Chondrocyte (in vitro differentiated cells): ENCODE measurements around the gene UBASH3B. TPM values are rescaled to one million over a fixed set of nuclear protein-coding genes. Genes with fewer than 3 reads are reported as not detected.

Source experiments
- DNase-seq: peaks from one replicate; pipeline ENCODE4 v3.0.0; 2021; ENCODE audit warnings: mixed read lengths, low spot score
- H3K27ac Mint-ChIP-seq: one replicate; pipeline ENCODE4 v1.8.0; 2021; ENCODE audit warnings: mild to moderate bottlenecking, moderate library complexity, mixed read lengths; ENCODE audit not compliant: unreplicated experiment
- H3K27me3 Mint-ChIP-seq: 2 replicates; pipeline ENCODE4 v1.8.0; 2021; ENCODE audit warnings: low read depth, mixed read lengths
- H3K36me3 Mint-ChIP-seq: 2 replicates; pipeline ENCODE4 v1.8.0; 2021; ENCODE audit warnings: low read depth, mixed read lengths
- H3K4me1 Mint-ChIP-seq: 2 replicates; pipeline ENCODE4 v1.8.0; 2021; ENCODE audit warnings: low read depth, mild to moderate bottlenecking, mixed read lengths
- H3K4me3 Mint-ChIP-seq: one replicate; pipeline ENCODE4 v1.8.0; 2021; ENCODE audit warnings: mild to moderate bottlenecking, moderate library complexity, mixed read lengths; ENCODE audit not compliant: unreplicated experiment
- H3K9me3 Mint-ChIP-seq: 2 replicates; pipeline ENCODE4 v1.8.0; 2021; ENCODE audit warnings: low read depth, mixed read lengths
- total RNA-seq: library from RNA; stranded (reverse); gene quantifications from 3 replicates; pipeline ENCODE4 v1.2.1, GENCODE V29; 2021
- TF ChIP-seq, protein P1 (sequence below): fragments of 200-600 bp; sonication (generic); IDR thresholded peaks from 2 replicates; pipeline ENCODE4 v1.5.0; 2021; ENCODE audit warnings: antibody characterized with exemption, mild to moderate bottlenecking, moderate library complexity

Gene UBASH3B
- total RNA-seq, 1 donor from 2014 or later = 14.4 TPM

DNA sequence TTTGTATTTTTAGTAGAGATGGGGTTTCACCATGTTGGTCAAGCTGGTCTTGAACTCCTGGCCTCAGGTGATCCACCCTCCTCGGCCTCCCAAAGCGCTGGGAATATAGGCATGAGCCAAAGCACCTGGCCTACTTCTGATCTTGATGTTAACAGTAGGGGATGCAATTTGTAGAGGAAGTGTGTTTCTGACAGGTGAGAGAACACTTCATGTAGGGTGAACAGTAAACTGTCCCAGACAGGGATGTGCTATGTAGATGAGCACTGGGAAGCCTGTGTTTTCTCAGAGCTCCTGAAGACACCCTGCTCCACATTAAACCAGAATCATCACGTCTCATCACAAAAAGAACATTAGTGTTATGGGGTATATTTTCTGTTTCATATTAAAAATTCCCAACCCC lies 45.1 kb downstream of the UBASH3B start:
- no peak for DNase-seq
- Mint-ChIP-seq H3K4me1 (no peaks in the 10 kb centered on the region), H3K4me3 (no peak overlapping the region), H3K36me3 (no peaks in the 10 kb centered on the region), H3K9me3 (no peaks in the 10 kb centered on the region), H3K27me3 (no peaks in the 10 kb centered on the region), H3K27ac (no peak overlapping the region)
- TF ChIP-seq, protein P1, sequence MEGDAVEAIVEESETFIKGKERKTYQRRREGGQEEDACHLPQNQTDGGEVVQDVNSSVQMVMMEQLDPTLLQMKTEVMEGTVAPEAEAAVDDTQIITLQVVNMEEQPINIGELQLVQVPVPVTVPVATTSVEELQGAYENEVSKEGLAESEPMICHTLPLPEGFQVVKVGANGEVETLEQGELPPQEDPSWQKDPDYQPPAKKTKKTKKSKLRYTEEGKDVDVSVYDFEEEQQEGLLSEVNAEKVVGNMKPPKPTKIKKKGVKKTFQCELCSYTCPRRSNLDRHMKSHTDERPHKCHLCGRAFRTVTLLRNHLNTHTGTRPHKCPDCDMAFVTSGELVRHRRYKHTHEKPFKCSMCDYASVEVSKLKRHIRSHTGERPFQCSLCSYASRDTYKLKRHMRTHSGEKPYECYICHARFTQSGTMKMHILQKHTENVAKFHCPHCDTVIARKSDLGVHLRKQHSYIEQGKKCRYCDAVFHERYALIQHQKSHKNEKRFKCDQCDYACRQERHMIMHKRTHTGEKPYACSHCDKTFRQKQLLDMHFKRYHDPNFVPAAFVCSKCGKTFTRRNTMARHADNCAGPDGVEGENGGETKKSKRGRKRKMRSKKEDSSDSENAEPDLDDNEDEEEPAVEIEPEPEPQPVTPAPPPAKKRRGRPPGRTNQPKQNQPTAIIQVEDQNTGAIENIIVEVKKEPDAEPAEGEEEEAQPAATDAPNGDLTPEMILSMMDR = no peak

DNA sequence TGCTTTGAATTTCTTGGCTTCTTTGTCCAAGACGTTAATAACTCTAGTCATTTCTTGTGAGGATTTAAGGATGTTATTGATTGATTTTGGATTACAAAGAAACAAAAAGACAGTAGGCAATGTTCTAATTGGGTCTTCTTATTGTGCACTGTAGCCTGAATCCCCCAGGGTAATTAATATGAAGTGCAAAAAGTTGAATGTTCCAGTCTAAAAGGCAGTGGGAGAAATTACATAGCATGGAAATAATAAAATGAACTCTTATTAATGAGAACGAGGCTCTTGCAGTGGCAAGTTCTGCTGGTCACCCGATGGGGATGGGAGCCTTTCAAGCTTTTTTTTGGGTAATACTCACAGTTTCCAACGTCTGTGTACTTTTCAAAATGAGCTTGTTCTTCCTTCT lies 45.6 kb downstream of the UBASH3B start:
- Mint-ChIP-seq H3K27ac (no peak overlapping the region), H3K27me3 (no peaks in the 10 kb centered on the region)
- TF ChIP-seq, protein P1 = no peak

DNA sequence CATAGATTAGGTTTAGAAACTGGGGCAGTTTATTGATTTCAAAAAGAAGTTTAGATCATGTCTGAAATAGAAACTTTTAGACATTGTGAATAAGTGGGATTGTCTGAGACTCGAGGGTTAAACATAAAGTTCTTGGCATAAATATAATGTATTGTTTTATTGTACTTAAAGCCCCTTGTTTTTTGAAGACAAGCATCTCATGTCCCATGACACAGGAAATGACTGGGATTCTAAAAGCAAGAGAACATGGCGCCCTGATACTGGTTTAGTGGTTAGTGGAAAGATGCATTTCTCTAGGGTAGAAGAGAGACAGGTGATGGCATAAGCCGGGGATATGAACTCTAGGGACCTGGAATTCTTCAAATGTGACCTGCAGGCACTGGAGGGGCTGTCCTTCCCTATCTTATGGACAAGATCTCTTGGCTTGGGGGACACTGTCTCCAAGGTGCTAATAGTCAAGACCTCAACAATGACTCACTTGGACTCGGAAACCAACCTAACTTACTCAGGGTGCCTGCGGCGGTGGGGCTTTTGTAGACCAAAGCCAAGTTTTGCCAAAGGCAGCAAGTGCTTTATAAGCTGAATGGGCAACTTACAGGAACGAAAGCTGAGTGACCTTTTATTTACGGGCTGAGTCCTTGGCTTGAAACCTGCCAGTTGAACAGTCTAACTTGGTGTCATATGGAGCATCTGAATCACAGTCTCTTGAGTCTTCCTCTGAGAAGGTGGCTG lies 48.2 kb downstream of the UBASH3B start:
- H3K27ac Mint-ChIP-seq = no peak overlapping the region
- H3K36me3 Mint-ChIP-seq = no peaks in the 10 kb centered on the region
- no peak for DNase-seq
- H3K4me1 Mint-ChIP-seq = peaks cover 16% of the 10 kb centered on the region
- no peaks in the 10 kb centered on the region for H3K9me3 Mint-ChIP-seq
- no peak overlapping the region for H3K4me3 Mint-ChIP-seq
- TF ChIP-seq, protein P1 = no peak
- no peaks in the 10 kb centered on the region for H3K27me3 Mint-ChIP-seq

More for the DNA sequence above, 45.6 kb downstream of the UBASH3B start:
- no peak for DNase-seq
- H3K36me3 Mint-ChIP-seq = no peaks in the 10 kb centered on the region
- H3K4me3 Mint-ChIP-seq = no peak overlapping the region
- H3K4me1 Mint-ChIP-seq = no peaks in the 10 kb centered on the region
- H3K9me3 Mint-ChIP-seq = no peaks in the 10 kb centered on the region

DNA sequence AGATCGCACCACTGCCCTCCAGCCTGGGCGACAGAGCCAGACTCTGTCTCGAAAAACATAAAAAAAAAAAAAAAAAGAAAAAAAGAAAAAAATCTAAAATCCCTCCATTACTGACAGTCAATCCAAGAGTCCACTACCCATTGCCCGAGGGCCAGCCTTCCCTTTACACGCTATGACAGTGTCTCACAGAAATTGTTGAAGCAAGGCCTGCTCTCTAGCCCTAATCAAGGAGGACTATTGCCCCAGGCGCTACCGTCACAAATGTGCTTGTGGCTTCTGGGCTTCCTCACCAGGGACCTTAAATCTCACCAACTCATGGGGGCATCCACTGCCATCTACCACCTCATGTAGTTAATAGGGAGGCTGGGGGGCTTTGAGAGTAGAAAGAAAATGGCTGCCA lies 49.9 kb downstream of the UBASH3B start:
- Mint-ChIP-seq H3K9me3 (no peaks in the 10 kb centered on the region), H3K4me1 (peaks cover 33% of the 10 kb centered on the region), H3K27ac (no peak overlapping the region), H3K27me3 (no peaks in the 10 kb centered on the region), H3K4me3 (no peak overlapping the region), H3K36me3 (no peaks in the 10 kb centered on the region)
- DNase-seq = no peak
- TF ChIP-seq, protein P1 = no peak

DNA sequence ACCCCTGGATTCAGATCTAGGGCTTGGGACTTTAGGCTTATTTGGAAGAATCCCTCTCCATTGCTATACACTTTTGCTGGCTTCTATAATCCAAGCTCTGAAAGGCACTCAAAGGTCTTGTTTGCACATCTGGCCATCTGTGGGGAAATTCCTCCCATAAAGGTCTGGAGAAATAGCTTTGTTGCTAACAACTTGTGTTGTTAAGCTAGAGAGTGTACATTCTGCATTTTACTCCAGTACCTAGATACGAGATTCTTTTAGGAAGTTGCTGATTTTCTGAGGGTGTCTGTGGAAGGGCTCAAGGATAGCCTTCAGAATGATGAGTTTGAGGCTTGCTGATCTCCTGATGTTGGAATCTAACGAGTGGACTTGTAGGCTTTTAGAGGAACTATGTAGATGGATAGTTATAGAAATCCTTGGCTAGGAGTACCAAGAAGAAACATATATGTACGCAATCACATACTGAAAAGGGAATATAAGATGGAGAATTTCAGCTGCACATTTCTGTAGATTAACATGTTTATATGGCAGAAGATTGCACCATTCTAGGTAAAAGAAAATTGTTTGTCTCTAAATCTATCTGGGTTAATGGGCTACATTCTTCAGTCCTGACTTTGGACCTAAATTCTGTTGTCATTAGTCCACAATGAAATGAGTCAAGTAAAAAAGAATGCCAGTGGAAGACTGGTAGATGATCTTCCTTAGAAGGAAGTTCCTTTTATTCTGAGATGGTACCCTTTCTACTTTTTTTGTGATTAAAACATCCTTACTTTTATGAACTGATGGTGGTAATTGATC lies 51.0 kb downstream of the UBASH3B start:
- H3K36me3 Mint-ChIP-seq = no peaks in the 10 kb centered on the region
- H3K27ac Mint-ChIP-seq = peak overlapping the region; percentile 5
- peaks cover 39% of the 10 kb centered on the region for H3K4me1 Mint-ChIP-seq
- no peaks in the 10 kb centered on the region for H3K27me3 Mint-ChIP-seq
- TF ChIP-seq, protein P1 = no peak
- no peak overlapping the region for H3K4me3 Mint-ChIP-seq
- H3K9me3 Mint-ChIP-seq = no peaks in the 10 kb centered on the region
- DNase-seq = no peak
